Measurements from ENCODE around the gene KANSL1. TPM values are rescaled to one million over a fixed set of nuclear protein-coding genes. Genes with fewer than 3 reads are reported as not detected.

KANSL1 gene
- total and polyA plus RNA-seq, 7 experiments from 2014 or later: 17.4 to 230 (median 163) TPM

- no peak for ATAC-seq
- intact Hi-C loops (cut with micrococcal nuclease): no loop called here
Observed at GRCh38 chr17:46148247-46148646, 45.0 kb downstream of the KANSL1 start.

GRCh38 chr17:46147296-46147695 lies 45.9 kb downstream of the KANSL1 start:
- no peaks in the 10 kb centered on the region for H3K27me3 Mint-ChIP-seq
- peaks cover 71 to 98% (median 91%) of the 10 kb centered on the region in 7 donors for H3K4me1 Mint-ChIP-seq
- peaks cover 0 to 1% (median 0%) of the 10 kb centered on the region in 11 donors for H3K9me3 Mint-ChIP-seq
- H3K27ac Mint-ChIP-seq: peak overlapping the region in 8 of 9 donors; percentile 11 to 88 (median 68)
- peaks cover 4 to 25% (median 5%) of the 10 kb centered on the region in 5 donors for H3K36me3 Mint-ChIP-seq
- intact Hi-C loops (cut with micrococcal nuclease): loop anchor here in 1 of 2 donors (2.0 kb wide), 1 partner anchor 14 kb away; no protein-coding TSS in a partner anchor
- Histone ChIP-seq H3K27me3 (ENCODE audit: control insufficient read depth in 2 of 2, insufficient read depth in 2 of 2, low read length in 2 of 2) (no peaks in the 10 kb centered on the region), H3K4me3 (ENCODE audit: low read length) (no peak overlapping the region), H3K27ac (ENCODE audit: low read depth, low read length) (no peak overlapping the region), H3K4me1 (ENCODE audit: control insufficient read depth in 2 of 2, insufficient read depth in 2 of 2, low read length in 2 of 2) (peaks cover 73 to 86% of the 10 kb centered on the region in 2 donors), H3K9me3 (ENCODE audit: control insufficient read depth in 2 of 3, low read length in 3 of 3) (no peaks in the 10 kb centered on the region), H3K36me3 (ENCODE audit: control insufficient read depth in 2 of 3, insufficient read depth in 3 of 3, low read length in 3 of 3) (no peaks in the 10 kb centered on the region)
- ChIA-PET POLR2A (interaction anchor here (2.0 kb wide), 1 partner anchor 45 kb away, joined by 7 read pairs; the partner anchor contains the start of gene KANSL1), CTCF (no interaction called here)
- ATAC-seq: peak; percentile 54
- H3K4me3 Mint-ChIP-seq: peak overlapping the region in 9 of 10 donors; percentile 12 to 68 (median 56)
- DNase-seq: peak in 1 of 9 donors; percentile 21

More at GRCh38 chr17:46148247-46148646, 45.0 kb downstream of the KANSL1 start:
- H3K27me3 Mint-ChIP-seq: no peaks in the 10 kb centered on the region
- ChIA-PET POLR2A (interaction anchor here (0.6 kb wide), 1 partner anchor 83 kb away, joined by 3 read pairs; no protein-coding TSS in a partner anchor), CTCF (no interaction called here)
- peak overlapping the region in 8 of 9 donors; percentile 11 to 88 (median 68) for H3K27ac Mint-ChIP-seq
- peaks cover 0 to 1% (median 0%) of the 10 kb centered on the region in 11 donors for H3K9me3 Mint-ChIP-seq
- H3K36me3 Mint-ChIP-seq: peaks cover 4 to 25% (median 5%) of the 10 kb centered on the region in 5 donors
- Histone ChIP-seq H3K4me3 (ENCODE audit: low read length) (no peak overlapping the region), H3K9me3 (ENCODE audit: control insufficient read depth in 2 of 3, low read length in 3 of 3) (no peaks in the 10 kb centered on the region), H3K4me1 (ENCODE audit: control insufficient read depth in 2 of 2, insufficient read depth in 2 of 2, low read length in 2 of 2) (peaks cover 79 to 88% of the 10 kb centered on the region in 2 donors), H3K27ac (ENCODE audit: low read depth, low read length) (peak overlapping the region; percentile 8), H3K27me3 (ENCODE audit: control insufficient read depth in 2 of 2, insufficient read depth in 2 of 2, low read length in 2 of 2) (no peaks in the 10 kb centered on the region), H3K36me3 (ENCODE audit: control insufficient read depth in 2 of 3, insufficient read depth in 3 of 3, low read length in 3 of 3) (no peaks in the 10 kb centered on the region)
- DNase-seq: no peak
- H3K4me3 Mint-ChIP-seq: peak overlapping the region in 7 of 10 donors; percentile 4 to 68 (median 56)
- H3K4me1 Mint-ChIP-seq: peaks cover 73 to 98% (median 92%) of the 10 kb centered on the region in 7 donors

GRCh38 chr17:46144246-46144645 lies 49.0 kb downstream of the KANSL1 start:
- H3K4me1 ChIP-seq (ENCODE audit: control insufficient read depth in 2 of 2, insufficient read depth in 2 of 2, low read length in 2 of 2): peaks cover 76 to 90% of the 10 kb centered on the region in 2 donors
- intact Hi-C loops (cut with micrococcal nuclease): loop anchor here (5.0 kb wide), 2 partner anchors 38 to 42 kb away; no protein-coding TSS in a partner anchor
- POLR2A ChIA-PET: no interaction called here
- CTCF ChIA-PET: interaction anchor here (1.6 to 1.8 kb wide), 2 partner anchors 37 to 43 kb away, joined by 4 to 5 read pairs; no protein-coding TSS in a partner anchor
- H3K36me3 ChIP-seq (ENCODE audit: control insufficient read depth in 2 of 3, insufficient read depth in 3 of 3, low read length in 3 of 3): no peaks in the 10 kb centered on the region
- H3K4me3 ChIP-seq (ENCODE audit: low read length): no peak overlapping the region
- Mint-ChIP-seq H3K9me3 (peaks cover 0 to 1% (median 0%) of the 10 kb centered on the region in 11 donors), H3K27me3 (no peaks in the 10 kb centered on the region), H3K4me3 (peak overlapping the region in 6 of 10 donors; percentile 1 to 74 (median 26)), H3K27ac (peak overlapping the region in 8 of 9 donors; percentile 0 to 88 (median 49)), H3K36me3 (peaks cover 0 to 18% (median 0%) of the 10 kb centered on the region in 5 donors), H3K4me1 (peaks cover 70 to 98% (median 93%) of the 10 kb centered on the region in 7 donors)
- no peaks in the 10 kb centered on the region for H3K9me3 ChIP-seq (ENCODE audit: control insufficient read depth in 2 of 3, low read length in 3 of 3)
- no peaks in the 10 kb centered on the region for H3K27me3 ChIP-seq (ENCODE audit: control insufficient read depth in 2 of 2, insufficient read depth in 2 of 2, low read length in 2 of 2)
- DNase-seq (no peak), ATAC-seq (no peak)
- no peak overlapping the region for H3K27ac ChIP-seq (ENCODE audit: low read depth, low read length)

GRCh38 chr17:46143827-46144236 lies 49.4 kb downstream of the KANSL1 start:
- ChIA-PET CTCF (interaction anchor here (0.6 to 0.7 kb wide), 2 partner anchors 15 to 129 kb away, joined by 3 read pairs; no protein-coding TSS in a partner anchor), POLR2A (no interaction called here)
- H3K27ac Mint-ChIP-seq: peak overlapping the region in 7 of 9 donors; percentile 0 to 88 (median 55)
- no peak overlapping the region for H3K4me3 ChIP-seq (ENCODE audit: low read length)
- peaks cover 73 to 98% (median 93%) of the 10 kb centered on the region in 7 donors for H3K4me1 Mint-ChIP-seq
- H3K4me3 Mint-ChIP-seq: peak overlapping the region in 8 of 10 donors; percentile 3 to 74 (median 54)
- H3K27me3 ChIP-seq (ENCODE audit: control insufficient read depth in 2 of 2, insufficient read depth in 2 of 2, low read length in 2 of 2): no peaks in the 10 kb centered on the region
- peaks cover 79 to 92% of the 10 kb centered on the region in 2 donors for H3K4me1 ChIP-seq (ENCODE audit: control insufficient read depth in 2 of 2, insufficient read depth in 2 of 2, low read length in 2 of 2)
- ATAC-seq (no peak), DNase-seq (no peak)
- peaks cover 0 to 18% (median 0%) of the 10 kb centered on the region in 5 donors for H3K36me3 Mint-ChIP-seq
- no peaks in the 10 kb centered on the region for H3K9me3 Mint-ChIP-seq
- H3K27me3 Mint-ChIP-seq: no peaks in the 10 kb centered on the region
- H3K36me3 ChIP-seq (ENCODE audit: control insufficient read depth in 2 of 3, insufficient read depth in 3 of 3, low read length in 3 of 3): no peaks in the 10 kb centered on the region
- H3K27ac ChIP-seq (ENCODE audit: low read depth, low read length): no peak overlapping the region
- no peaks in the 10 kb centered on the region for H3K9me3 ChIP-seq (ENCODE audit: control insufficient read depth in 2 of 3, low read length in 3 of 3)
- intact Hi-C loops (cut with micrococcal nuclease): loop anchor here (5.0 kb wide), 2 partner anchors 38 to 42 kb away; no protein-coding TSS in a partner anchor

- Mint-ChIP-seq H3K4me1 (peaks cover 73 to 98% (median 95%) of the 10 kb centered on the region in 7 donors), H3K4me3 (peak overlapping the region in 9 of 10 donors; percentile 25 to 67 (median 52)), H3K27ac (peak overlapping the region in 8 of 9 donors; percentile 9 to 69 (median 45)), H3K36me3 (peaks cover 0 to 10% (median 0%) of the 10 kb centered on the region in 5 donors), H3K27me3 (no peaks in the 10 kb centered on the region), H3K9me3 (no peaks in the 10 kb centered on the region)
- intact Hi-C loops (cut with micrococcal nuclease): loop anchor here (1.0 to 5.0 kb wide), 3 partner anchors 13 to 41 kb away; no protein-coding TSS in a partner anchor
- CTCF ChIA-PET: interaction anchor here (0.8 kb wide), 1 partner anchor 46 kb away, joined by 4 read pairs; no protein-coding TSS in a partner anchor
- Histone ChIP-seq H3K9me3 (ENCODE audit: control insufficient read depth in 2 of 3, low read length in 3 of 3) (no peaks in the 10 kb centered on the region), H3K36me3 (ENCODE audit: control insufficient read depth in 2 of 3, insufficient read depth in 3 of 3, low read length in 3 of 3) (no peaks in the 10 kb centered on the region), H3K27me3 (ENCODE audit: control insufficient read depth in 2 of 2, insufficient read depth in 2 of 2, low read length in 2 of 2) (no peaks in the 10 kb centered on the region), H3K27ac (ENCODE audit: low read depth, low read length) (peak overlapping the region; percentile 30), H3K4me3 (ENCODE audit: low read length) (no peak overlapping the region), H3K4me1 (ENCODE audit: control insufficient read depth in 2 of 2, insufficient read depth in 2 of 2, low read length in 2 of 2) (peaks cover 82 to 91% of the 10 kb centered on the region in 2 donors)
- POLR2A ChIA-PET: interaction anchor here (0.8 to 1.2 kb wide), 3 partner anchors 32 to 52 kb away, joined by 3 to 4 read pairs (median 4); partner anchors contain the start of gene KANSL1
- no peak for ATAC-seq
- no peak for DNase-seq
Observed at GRCh38 chr17:46141645-46142044, 51.6 kb downstream of the KANSL1 start.

- peak overlapping the region in 7 of 10 donors; percentile 14 to 67 (median 52) for H3K4me3 Mint-ChIP-seq
Observed at GRCh38 chr17:46140645-46141197, 52.5 kb downstream of the KANSL1 start.

More at GRCh38 chr17:46140645-46141197, 52.5 kb downstream of the KANSL1 start:
- ATAC-seq (no peak), DNase-seq (no peak)
- Mint-ChIP-seq H3K4me1 (peaks cover 75 to 98% (median 96%) of the 10 kb centered on the region in 7 donors), H3K27me3 (no peaks in the 10 kb centered on the region), H3K9me3 (no peaks in the 10 kb centered on the region), H3K27ac (peak overlapping the region in 8 of 9 donors; percentile 6 to 75 (median 50)), H3K36me3 (peaks cover 0 to 13% (median 0%) of the 10 kb centered on the region in 5 donors)
- ChIA-PET POLR2A (no interaction called here), CTCF (no interaction called here)
- intact Hi-C loops (cut with micrococcal nuclease): loop anchor here (1.0 to 5.0 kb wide), 3 partner anchors 14 to 42 kb away; no protein-coding TSS in a partner anchor
- Histone ChIP-seq H3K9me3 (ENCODE audit: control insufficient read depth in 2 of 3, low read length in 3 of 3) (no peaks in the 10 kb centered on the region), H3K27ac (ENCODE audit: low read depth, low read length) (peak overlapping the region; percentile 30), H3K27me3 (ENCODE audit: control insufficient read depth in 2 of 2, insufficient read depth in 2 of 2, low read length in 2 of 2) (no peaks in the 10 kb centered on the region), H3K4me3 (ENCODE audit: low read length) (no peak overlapping the region), H3K36me3 (ENCODE audit: control insufficient read depth in 2 of 3, insufficient read depth in 3 of 3, low read length in 3 of 3) (no peaks in the 10 kb centered on the region), H3K4me1 (ENCODE audit: control insufficient read depth in 2 of 2, insufficient read depth in 2 of 2, low read length in 2 of 2) (peaks cover 84 to 89% of the 10 kb centered on the region in 2 donors)
